Testis (tissue), 2 donors: ENCODE data around the gene RAB29.

Experiments used
- POLR2A ChIP-seq: fragments of 450-650 bp; IDR thresholded peaks from one replicate; pipeline ENCODE4 v1.6.1; 2017; ENCODE audit warnings: antibody characterized with exemption, mild to moderate bottlenecking, moderate library complexity
- TF ChIP-seq, protein P1 (sequence below), 3 experiments: fragments of 450-650 bp in 2 of 3; fragments of 200-600 bp in 1 of 3; sonication (generic) in 1 of 3; IDR thresholded peaks; one replicate each; pipeline ENCODE4 v1.5.1; 2016 to 2019; ENCODE audit warnings: antibody characterized with exemption in 3 of 3, mild to moderate bottlenecking in 2 of 3, moderate library complexity in 1 of 3

DNA sequence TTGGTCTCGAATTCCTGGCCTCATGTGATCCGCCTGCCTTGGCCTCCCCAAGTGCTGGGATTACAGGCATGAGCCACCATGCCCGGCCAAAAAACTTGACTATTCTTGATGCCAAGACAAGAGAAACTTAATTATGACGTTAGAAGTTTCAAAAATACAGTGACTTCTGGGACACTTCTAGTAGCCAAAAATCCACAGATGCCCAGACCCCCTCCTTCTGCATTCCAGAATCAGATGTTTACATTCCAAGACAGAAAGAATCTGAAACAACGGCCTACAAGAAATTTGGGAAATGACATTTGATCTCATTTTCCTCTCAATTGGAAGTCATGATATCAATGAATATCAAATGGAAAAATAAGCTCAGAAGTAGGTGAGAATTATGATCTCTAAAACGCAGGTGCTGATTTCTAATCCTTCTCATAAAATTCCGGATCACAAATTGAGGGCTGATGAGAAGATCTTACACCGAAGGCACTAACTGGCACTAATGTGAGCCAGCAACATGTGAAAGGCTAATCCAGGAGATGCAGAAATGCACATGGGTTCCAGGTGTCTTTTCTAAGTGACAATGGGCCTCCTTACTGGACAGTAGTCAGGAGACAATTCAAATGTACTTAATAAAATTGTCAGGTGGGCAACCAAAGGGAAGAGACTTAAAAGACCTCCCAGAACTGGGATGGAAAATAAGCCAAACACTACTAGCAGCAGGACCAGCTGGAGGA, 5.5 kb downstream of the RAB29 start:
- no peak for TF ChIP-seq POLR2A
- TF ChIP-seq, protein P1, sequence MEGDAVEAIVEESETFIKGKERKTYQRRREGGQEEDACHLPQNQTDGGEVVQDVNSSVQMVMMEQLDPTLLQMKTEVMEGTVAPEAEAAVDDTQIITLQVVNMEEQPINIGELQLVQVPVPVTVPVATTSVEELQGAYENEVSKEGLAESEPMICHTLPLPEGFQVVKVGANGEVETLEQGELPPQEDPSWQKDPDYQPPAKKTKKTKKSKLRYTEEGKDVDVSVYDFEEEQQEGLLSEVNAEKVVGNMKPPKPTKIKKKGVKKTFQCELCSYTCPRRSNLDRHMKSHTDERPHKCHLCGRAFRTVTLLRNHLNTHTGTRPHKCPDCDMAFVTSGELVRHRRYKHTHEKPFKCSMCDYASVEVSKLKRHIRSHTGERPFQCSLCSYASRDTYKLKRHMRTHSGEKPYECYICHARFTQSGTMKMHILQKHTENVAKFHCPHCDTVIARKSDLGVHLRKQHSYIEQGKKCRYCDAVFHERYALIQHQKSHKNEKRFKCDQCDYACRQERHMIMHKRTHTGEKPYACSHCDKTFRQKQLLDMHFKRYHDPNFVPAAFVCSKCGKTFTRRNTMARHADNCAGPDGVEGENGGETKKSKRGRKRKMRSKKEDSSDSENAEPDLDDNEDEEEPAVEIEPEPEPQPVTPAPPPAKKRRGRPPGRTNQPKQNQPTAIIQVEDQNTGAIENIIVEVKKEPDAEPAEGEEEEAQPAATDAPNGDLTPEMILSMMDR (IDR thresholded peaks at IDR 0.05): no peak
